ENCODE data around the gene ARHGAP20.

Gene ARHGAP20

DNA sequence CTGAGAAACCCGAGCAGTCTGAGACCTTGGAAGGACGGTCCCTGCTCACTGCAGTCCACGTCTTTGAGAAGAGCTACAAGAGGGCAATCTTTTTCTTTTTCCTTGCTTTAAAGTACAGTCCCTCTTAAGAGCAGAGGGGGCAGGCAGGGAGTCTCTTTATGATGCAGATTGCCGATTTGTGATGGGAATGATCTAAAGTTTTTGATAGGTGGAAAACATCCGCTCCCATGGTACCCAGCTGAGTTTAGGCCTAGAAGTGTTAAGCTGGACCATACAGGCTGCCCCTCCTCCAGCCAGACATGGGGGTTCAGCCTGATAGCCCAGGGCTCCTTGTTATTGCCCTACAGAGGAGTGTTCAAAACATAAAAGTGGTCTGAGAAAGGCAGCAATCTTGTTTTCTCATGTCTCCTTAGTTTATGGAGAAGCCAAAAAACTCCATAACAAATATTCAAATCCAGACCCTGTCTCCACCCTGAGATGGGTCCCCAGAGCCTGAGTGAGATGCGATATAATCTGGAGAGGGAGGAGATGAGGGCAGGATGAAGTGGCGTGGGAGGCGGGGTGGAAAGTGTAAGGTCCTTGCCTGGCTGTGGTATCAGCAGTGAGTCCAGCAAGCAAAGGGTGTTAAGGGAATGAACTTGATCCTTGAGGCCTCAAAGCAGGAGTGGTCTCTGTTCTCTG, 147.4 kb downstream of the ARHGAP20 start:
- H3K27me3 Mint-ChIP-seq = peaks cover 10% of the 10 kb centered on the region
- no peaks in the 10 kb centered on the region for H3K36me3 Mint-ChIP-seq
- H3K4me1 Mint-ChIP-seq (ENCODE audit: low read depth) = no peaks in the 10 kb centered on the region
- H3K27ac Mint-ChIP-seq = no peak overlapping the region
- H3K4me3 Mint-ChIP-seq = no peak overlapping the region
- no peaks in the 10 kb centered on the region for H3K9me3 Mint-ChIP-seq (ENCODE audit: low read depth)

GRCh38 chr11:110544779-110545178, 167.5 kb downstream of the ARHGAP20 start:
- Mint-ChIP-seq H3K4me1 (ENCODE audit: low read depth) (no peaks in the 10 kb centered on the region), H3K27ac (no peak overlapping the region), H3K36me3 (no peaks in the 10 kb centered on the region), H3K4me3 (no peak overlapping the region), H3K27me3 (peaks cover 3% of the 10 kb centered on the region), H3K9me3 (ENCODE audit: low read depth) (no peaks in the 10 kb centered on the region)

- no peaks in the 10 kb centered on the region for H3K36me3 Mint-ChIP-seq
- H3K9me3 Mint-ChIP-seq (ENCODE audit: low read depth) = peaks cover 7% of the 10 kb centered on the region
- H3K4me3 Mint-ChIP-seq = no peak overlapping the region
- peaks cover 6% of the 10 kb centered on the region for H3K27me3 Mint-ChIP-seq
- H3K27ac Mint-ChIP-seq = no peak overlapping the region
- H3K4me1 Mint-ChIP-seq (ENCODE audit: low read depth) = no peaks in the 10 kb centered on the region
Measured at GRCh38 chr11:110538154-110538553, 174.1 kb downstream of the ARHGAP20 start.

DNA sequence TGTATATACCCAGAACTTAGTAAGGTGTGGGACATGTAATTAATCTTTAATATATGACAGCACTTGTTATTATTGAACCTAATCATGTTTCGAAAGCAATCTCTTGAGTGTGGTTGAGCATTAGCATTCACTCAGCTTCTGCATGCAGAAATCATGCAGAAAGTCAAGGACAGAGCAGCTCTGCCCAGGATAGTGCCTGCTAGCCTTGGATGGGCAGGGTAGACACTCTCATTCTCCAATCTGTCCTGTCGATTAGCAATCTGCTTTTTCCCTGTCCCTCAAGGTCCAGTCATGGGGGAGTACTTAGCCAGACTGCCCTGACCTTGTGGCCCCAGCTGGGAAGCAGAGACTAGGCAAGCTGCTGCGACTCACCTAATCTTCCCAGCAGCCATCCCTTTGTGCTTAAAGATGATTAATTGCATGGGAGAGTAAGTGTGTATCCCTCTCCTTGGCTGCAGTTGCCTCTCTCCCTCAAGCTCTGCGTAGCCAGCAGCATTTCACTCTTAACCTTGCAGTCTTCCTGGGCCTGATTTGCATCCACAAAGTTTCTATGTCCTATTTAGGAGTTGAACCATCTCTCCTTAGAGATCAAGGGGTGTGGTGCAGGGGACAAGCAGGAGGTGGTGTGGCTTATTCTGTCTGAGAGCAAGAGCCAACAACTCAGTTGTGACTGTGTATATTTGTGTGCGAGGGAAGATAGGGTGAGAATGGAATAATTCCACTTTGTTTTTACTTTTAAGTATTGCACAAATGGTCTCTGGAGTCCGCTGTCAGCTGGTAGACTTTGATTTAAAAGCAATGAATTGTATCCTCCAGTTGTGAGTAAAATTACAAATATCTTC, 181.1 kb downstream of the ARHGAP20 start:
- peaks cover 12% of the 10 kb centered on the region for H3K9me3 Mint-ChIP-seq (ENCODE audit: low read depth)
- no peak overlapping the region for H3K27ac Mint-ChIP-seq
- H3K27me3 Mint-ChIP-seq = peaks cover 2% of the 10 kb centered on the region
- peaks cover 4% of the 10 kb centered on the region for H3K36me3 Mint-ChIP-seq
- H3K4me3 Mint-ChIP-seq = no peak overlapping the region
- no peaks in the 10 kb centered on the region for H3K4me1 Mint-ChIP-seq (ENCODE audit: low read depth)

DNA sequence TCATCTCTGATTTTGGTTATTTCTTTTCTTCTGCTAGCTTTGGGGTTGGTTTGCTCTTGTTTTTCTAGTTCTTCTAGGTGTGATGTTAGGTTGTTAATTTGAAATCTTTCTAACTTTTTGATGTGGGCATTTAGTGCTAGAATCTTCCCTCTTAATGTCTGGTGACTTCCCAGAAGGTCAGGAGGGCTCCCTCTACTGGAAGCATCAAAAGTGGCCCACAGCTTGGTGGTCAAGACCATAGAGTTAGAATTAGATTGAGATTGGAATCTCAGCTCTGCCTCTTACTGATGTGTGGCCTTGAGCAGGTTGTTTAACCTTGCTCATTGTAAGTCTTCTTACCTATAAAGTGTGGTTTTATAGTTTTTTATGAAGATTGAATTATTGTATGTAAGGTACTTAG, 183.2 kb downstream of the ARHGAP20 start:
- peaks cover 4% of the 10 kb centered on the region for H3K36me3 Mint-ChIP-seq
- no peak overlapping the region for H3K27ac Mint-ChIP-seq
- H3K4me1 Mint-ChIP-seq (ENCODE audit: low read depth) = no peaks in the 10 kb centered on the region
- no peak overlapping the region for H3K4me3 Mint-ChIP-seq
- H3K27me3 Mint-ChIP-seq = peaks cover 2% of the 10 kb centered on the region
- peaks cover 11% of the 10 kb centered on the region for H3K9me3 Mint-ChIP-seq (ENCODE audit: low read depth)

DNA sequence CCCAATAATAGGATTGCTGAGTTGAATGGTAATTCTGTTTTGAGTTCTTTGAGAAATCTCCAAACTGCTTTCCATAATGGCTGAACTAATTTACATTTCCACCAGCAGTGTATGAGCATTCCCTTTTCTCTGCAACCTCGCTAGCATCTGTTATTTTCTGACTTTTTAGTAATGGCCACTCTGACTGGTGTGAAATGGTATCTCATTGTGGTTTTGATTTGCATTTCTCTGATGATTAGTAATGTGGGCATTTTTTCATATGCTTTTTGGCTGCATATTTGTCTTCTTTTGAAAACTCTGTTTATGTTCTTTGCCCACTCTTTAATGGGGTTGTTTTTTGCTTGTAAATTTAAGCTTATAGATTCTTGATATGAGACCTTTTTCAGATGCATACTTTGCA, 185.1 kb downstream of the ARHGAP20 start:
- Mint-ChIP-seq H3K27ac (no peak overlapping the region), H3K27me3 (no peaks in the 10 kb centered on the region), H3K4me1 (ENCODE audit: low read depth) (no peaks in the 10 kb centered on the region), H3K36me3 (peaks cover 4% of the 10 kb centered on the region), H3K4me3 (no peak overlapping the region), H3K9me3 (ENCODE audit: low read depth) (peaks cover 6% of the 10 kb centered on the region)
